Parathyroid adenoma (tissue), 2 donors: ENCODE results near the gene LCN10.

Experiments
- H2AFZ ChIP-seq: fragments of 300-600 bp; sonication (generic); one replicate; pipeline ENCODE4 v1.7.0; 2017; ENCODE audit warnings: antibody characterized with exemption, mild to moderate bottlenecking
- H3K27ac ChIP-seq: fragments of 300-600 bp; sonication (generic); one replicate; pipeline ENCODE4 v1.7.0; 2017
- H3K27me3 ChIP-seq: fragments of 300-600 bp; sonication (generic); one replicate; pipeline ENCODE4 v1.7.0; 2017; ENCODE audit warnings: low read length; ENCODE audit not compliant: control insufficient read depth, insufficient read depth
- H3K36me3 ChIP-seq: fragments of 300-600 bp; sonication (generic); one replicate; pipeline ENCODE4 v1.7.0; 2017; ENCODE audit warnings: low read length; ENCODE audit not compliant: control insufficient read depth, insufficient read depth
- H3K4me1 ChIP-seq: fragments of 300-600 bp; sonication (generic); one replicate; pipeline ENCODE4 v1.7.0; 2017; ENCODE audit warnings: control low read depth
- H3K4me2 ChIP-seq: fragments of 300-600 bp; sonication (generic); one replicate; pipeline ENCODE4 v1.7.0; 2017; ENCODE audit warnings: low read length
- H3K4me3 ChIP-seq: fragments of 300-600 bp; sonication (generic); one replicate; pipeline ENCODE4 v1.7.0; 2017; ENCODE audit warnings: low read depth, low read length
- H3K79me2 ChIP-seq: fragments of 300-600 bp; sonication (generic); one replicate; pipeline ENCODE4 v1.7.0; 2017; ENCODE audit warnings: control low read depth
- H3K9ac ChIP-seq: fragments of 300-600 bp; sonication (generic); one replicate; pipeline ENCODE4 v1.7.0; 2017; ENCODE audit warnings: mild to moderate bottlenecking
- H3K9me3 ChIP-seq: fragments of 300-600 bp; sonication (generic); one replicate; pipeline ENCODE4 v1.7.0; 2017; ENCODE audit warnings: low read length; ENCODE audit not compliant: control insufficient read depth
- CTCF ChIP-seq: fragments of 300-600 bp; sonication (generic); IDR thresholded peaks from one replicate; pipeline ENCODE4 v1.7.0; 2017; ENCODE audit warnings: antibody characterized with exemption, mild to moderate bottlenecking
- donor health status: primary hyperparathyroidism.

LCN10 gene

GRCh38 chr9:136725612-136726011 is 17.1 kb downstream of the LCN10 start:
- peak overlapping the region; percentile 22 for H3K4me2 ChIP-seq
- H3K4me3 ChIP-seq = peak overlapping the region; percentile 11
- no peaks in the 10 kb centered on the region for H3K36me3 ChIP-seq
- no peak for TF ChIP-seq CTCF
- H3K27me3 ChIP-seq = no peaks in the 10 kb centered on the region
- H3K9ac ChIP-seq = no peak overlapping the region
- H3K27ac ChIP-seq = no peak overlapping the region
- no peaks in the 10 kb centered on the region for H3K9me3 ChIP-seq
- peaks cover 2% of the 10 kb centered on the region for H3K79me2 ChIP-seq
- H3K4me1 ChIP-seq = peaks cover 2% of the 10 kb centered on the region
- no peak overlapping the region for H2AFZ ChIP-seq

GRCh38 chr9:136724772-136725171 is 18.0 kb downstream of the LCN10 start:
- Histone ChIP-seq H3K4me3 (no peak overlapping the region), H3K36me3 (no peaks in the 10 kb centered on the region), H3K79me2 (peaks cover 2% of the 10 kb centered on the region), H3K4me1 (peaks cover 2% of the 10 kb centered on the region), H2AFZ (no peak overlapping the region), H3K27ac (no peak overlapping the region), H3K9me3 (no peaks in the 10 kb centered on the region), H3K27me3 (no peaks in the 10 kb centered on the region), H3K4me2 (no peak overlapping the region), H3K9ac (no peak overlapping the region)
- TF ChIP-seq CTCF = no peak

GRCh38 chr9:136723989-136724388 is 18.8 kb downstream of the LCN10 start:
- no peak for TF ChIP-seq CTCF
- Histone ChIP-seq H3K27ac (no peak overlapping the region), H3K9ac (no peak overlapping the region), H3K9me3 (no peaks in the 10 kb centered on the region), H3K4me2 (no peak overlapping the region), H3K27me3 (no peaks in the 10 kb centered on the region), H3K79me2 (peaks cover 2% of the 10 kb centered on the region), H3K36me3 (no peaks in the 10 kb centered on the region), H3K4me1 (peaks cover 2% of the 10 kb centered on the region), H2AFZ (no peak overlapping the region), H3K4me3 (no peak overlapping the region)

GRCh38 chr9:136723362-136723976 is 19.3 kb downstream of the LCN10 start:
- peaks cover 2% of the 10 kb centered on the region for H3K4me1 ChIP-seq
- H3K4me2 ChIP-seq = no peak overlapping the region
- no peak overlapping the region for H3K4me3 ChIP-seq
- H3K27ac ChIP-seq = no peak overlapping the region
- H3K36me3 ChIP-seq = no peaks in the 10 kb centered on the region
- H2AFZ ChIP-seq = no peak overlapping the region
- H3K79me2 ChIP-seq = peaks cover 2% of the 10 kb centered on the region
- no peaks in the 10 kb centered on the region for H3K9me3 ChIP-seq
- H3K9ac ChIP-seq = no peak overlapping the region
- TF ChIP-seq CTCF = no peak
- H3K27me3 ChIP-seq = no peaks in the 10 kb centered on the region

- Histone ChIP-seq H3K4me1 (peaks cover 2% of the 10 kb centered on the region), H3K36me3 (no peaks in the 10 kb centered on the region), H3K4me3 (no peak overlapping the region), H3K27me3 (no peaks in the 10 kb centered on the region), H3K9ac (no peak overlapping the region), H2AFZ (no peak overlapping the region), H3K9me3 (no peaks in the 10 kb centered on the region), H3K27ac (no peak overlapping the region), H3K79me2 (peaks cover 2% of the 10 kb centered on the region), H3K4me2 (no peak overlapping the region)
- TF ChIP-seq CTCF = no peak
Observed at GRCh38 chr9:136722969-136723356, 19.8 kb downstream of the LCN10 start.
